Neuronal stem cell (in vitro differentiated cells): ENCODE data around the gene NAA60.

Experiments used
- DNase-seq: peaks from one replicate; pipeline ENCODE4 v3.0.0-alpha.2; 2013; ENCODE audit warnings: low spot score
- H2AFZ ChIP-seq: one replicate; pipeline ENCODE4 v1.6.1; 2013; ENCODE audit warnings: mild to moderate bottlenecking, low read length, inconsistent platforms
- H2AK5ac ChIP-seq: 2 replicates; pipeline ENCODE4 v1.6.1; 2013; ENCODE audit warnings: low read depth, mild to moderate bottlenecking, inconsistent platforms, low read length, moderate library complexity, mixed read lengths
- H2BK120ac ChIP-seq: 2 replicates; pipeline ENCODE4 v1.6.1; 2013; ENCODE audit warnings: low read depth, mild to moderate bottlenecking, inconsistent platforms, low read length, moderate library complexity, mixed read lengths
- H2BK12ac ChIP-seq: one replicate; pipeline ENCODE4 v1.6.1; 2013; ENCODE audit warnings: low read length, inconsistent platforms
- H2BK15ac ChIP-seq: 2 replicates; pipeline ENCODE4 v1.6.1; 2013; ENCODE audit warnings: mild to moderate bottlenecking, low read length, inconsistent platforms, mixed read lengths
- H2BK5ac ChIP-seq: one replicate; pipeline ENCODE4 v1.6.1; 2013; ENCODE audit warnings: inconsistent platforms, mild to moderate bottlenecking, low read length, moderate library complexity
- H3K14ac ChIP-seq: one replicate; pipeline ENCODE4 v1.6.1; 2013; ENCODE audit warnings: low read length, inconsistent platforms
- H3K18ac ChIP-seq: 2 replicates; pipeline ENCODE4 v1.6.1; 2013; ENCODE audit warnings: low read length, inconsistent platforms
- H3K23ac ChIP-seq: 2 replicates; pipeline ENCODE4 v1.6.1; 2013; ENCODE audit warnings: low read depth, mild to moderate bottlenecking, mixed read lengths, low read length, inconsistent platforms; ENCODE audit not compliant: poor library complexity
- H3K27ac ChIP-seq: replicated peaks from 3 replicates; pipeline ENCODE4 v1.5.1; 2013; ENCODE audit warnings: low read length, inconsistent platforms
- H3K27me3 ChIP-seq, 3 experiments: 2 replicates each; pipeline ENCODE4 v1.6.1; 2013; ENCODE audit warnings: low read length in 3 of 3, mild to moderate bottlenecking in 2 of 3, inconsistent platforms in 1 of 3, low read depth in 1 of 3, mixed read lengths in 1 of 3, moderate library complexity in 1 of 3; ENCODE audit not compliant: control insufficient read depth in 3 of 3, insufficient read depth in 3 of 3
- H3K36me3 ChIP-seq, 2 donors: replicated peaks in 1 of 2; 2 replicates each; pipeline ENCODE4 v1.6.1; 2013; ENCODE audit warnings: low read length in 2 of 2; ENCODE audit not compliant: control insufficient read depth in 2 of 2, insufficient read depth in 2 of 2
- H3K4ac ChIP-seq: 2 replicates; pipeline ENCODE4 v1.6.1; 2013; ENCODE audit warnings: inconsistent platforms, mild to moderate bottlenecking, low read length, moderate library complexity
- H3K4me1 ChIP-seq, 2 donors: 1 replicate in 1 of 2; 2 replicates in 1 of 2; pipeline ENCODE4 v1.6.1; 2013; ENCODE audit warnings: low read length in 2 of 2, low read depth in 1 of 2; ENCODE audit not compliant: control insufficient read depth in 2 of 2, insufficient read depth in 1 of 2
- H3K4me2 ChIP-seq: one replicate; pipeline ENCODE4 v1.6.1; 2013; ENCODE audit warnings: mild to moderate bottlenecking, low read length, inconsistent platforms; ENCODE audit not compliant: insufficient read depth, poor library complexity, severe bottlenecking
- H3K4me3 ChIP-seq, 2 donors: 2 replicates each; pipeline ENCODE4 v1.5.1; 2013; ENCODE audit warnings: low read length in 2 of 2, mild to moderate bottlenecking in 2 of 2, inconsistent platforms in 1 of 2, moderate library complexity in 1 of 2
- H3K79me1 ChIP-seq: one replicate; pipeline ENCODE4 v1.6.1; 2013; ENCODE audit warnings: low read depth, mild to moderate bottlenecking, inconsistent platforms, low read length, moderate library complexity
- H3K9ac ChIP-seq: one replicate; pipeline ENCODE4 v1.6.1; 2013; ENCODE audit warnings: mild to moderate bottlenecking, low read depth, low read length, inconsistent platforms; ENCODE audit not compliant: poor library complexity
- H3K9me3 ChIP-seq, 2 donors: replicated peaks in 1 of 2; 2 replicates each; pipeline versions ENCODE3 to v1.6.1; 2013; ENCODE audit warnings: low read length in 2 of 2, mild to moderate bottlenecking in 2 of 2, inconsistent platforms in 1 of 2, low read depth in 1 of 2, mixed read lengths in 1 of 2, moderate library complexity in 1 of 2; ENCODE audit not compliant: control insufficient read depth in 2 of 2, insufficient read depth in 1 of 2
- H4K8ac ChIP-seq: one replicate; pipeline ENCODE4 v1.6.1; 2013; ENCODE audit warnings: low read depth, mild to moderate bottlenecking, inconsistent platforms, low read length, moderate library complexity
- H4K91ac ChIP-seq: one replicate; pipeline ENCODE4 v1.6.1; 2013; ENCODE audit warnings: low read length, low read depth, mild to moderate bottlenecking, inconsistent platforms; ENCODE audit not compliant: poor library complexity
- WGBS, 2 donors: extraction: QIAGEN DNeasy Blood & Tissue Kit; methylation state at CpG; one replicate each; pipeline ENCODE4 v1.1.7; 2013; ENCODE audit warnings: missing lambda C conversion rate in 2 of 2, mixed read lengths in 1 of 2; ENCODE audit not compliant: insufficient read length in 2 of 2, insufficient replicate concordance in 1 of 2; ENCODE audit errors: extremely low coverage in 2 of 2; 5-methylcytosine and 5-hydroxymethylcytosine counted together

NAA60 gene

DNA sequence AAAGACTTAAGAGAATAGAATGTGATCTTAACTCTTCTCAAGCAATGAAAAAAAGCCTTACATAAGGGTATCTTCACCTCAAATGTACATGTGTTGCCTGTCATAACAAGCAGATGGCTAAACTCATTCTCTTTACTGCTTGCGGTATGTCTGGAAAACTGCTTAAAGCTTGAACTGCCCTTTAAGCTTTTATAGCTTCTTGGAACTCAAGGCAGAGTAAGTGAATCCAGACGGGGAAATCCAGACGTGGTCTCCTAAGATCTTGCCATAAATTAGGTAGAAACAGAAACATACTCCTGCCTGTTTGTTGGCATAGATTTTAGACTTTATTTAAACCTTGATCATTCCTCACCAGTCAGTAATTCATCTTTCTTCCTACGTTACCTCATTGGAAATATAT, 76.9 kb downstream of the NAA60 start:
- H2BK5ac ChIP-seq: no peak overlapping the region
- H3K23ac ChIP-seq: no peak overlapping the region
- no peak overlapping the region for H2BK15ac ChIP-seq
- no peak overlapping the region for H3K18ac ChIP-seq
- no peaks in the 10 kb centered on the region for H3K9me3 ChIP-seq
- no peak overlapping the region for H2BK120ac ChIP-seq
- H3K79me1 ChIP-seq: no peaks in the 10 kb centered on the region
- H3K9ac ChIP-seq: no peak overlapping the region
- no peak overlapping the region for H3K4me2 ChIP-seq
- H3K4me3 ChIP-seq: no peak overlapping the region
- no peak overlapping the region for H2AFZ ChIP-seq
- no peak overlapping the region for H4K8ac ChIP-seq
- peaks cover 12 to 96% of the 10 kb centered on the region in 2 donors for H3K36me3 ChIP-seq
- no peak overlapping the region for H3K14ac ChIP-seq
- H3K27me3 ChIP-seq: no peaks in the 10 kb centered on the region
- no peak for DNase-seq
- no peak overlapping the region for H4K91ac ChIP-seq
- no peak overlapping the region for H3K4ac ChIP-seq
- no peak overlapping the region for H2AK5ac ChIP-seq
- H2BK12ac ChIP-seq: no peak overlapping the region
- H3K27ac ChIP-seq: no peak overlapping the region
- H3K4me1 ChIP-seq: no peaks in the 10 kb centered on the region
- no CpG with 5 or more reads among the region's 4 CpGs for WGBS, 2 donors

DNA sequence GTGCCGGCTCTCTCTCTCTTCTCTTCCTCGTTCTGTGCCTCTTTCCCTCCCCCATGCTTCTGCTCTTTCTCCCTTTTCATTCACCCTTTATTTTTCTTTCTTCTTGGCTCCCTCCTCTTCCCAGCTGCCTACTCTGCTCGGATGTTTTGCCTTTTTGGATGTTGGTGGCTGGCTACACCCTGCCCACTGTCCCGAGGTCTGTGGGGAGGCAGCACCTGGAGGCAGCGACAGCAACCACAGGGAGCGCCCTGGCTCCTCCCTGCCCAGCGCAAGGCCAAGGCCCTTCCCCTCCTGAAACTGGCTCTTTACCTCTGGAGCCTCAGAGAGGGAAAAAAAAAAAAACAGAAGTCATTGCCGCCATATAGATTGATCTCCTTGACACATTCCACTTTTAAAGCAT, 77.4 kb downstream of the NAA60 start:
- no peaks in the 10 kb centered on the region for H3K27me3 ChIP-seq
- H3K27ac ChIP-seq: no peak overlapping the region
- no CpG with 5 or more reads among the region's 8 CpGs for WGBS, 2 donors
- H4K8ac ChIP-seq: no peak overlapping the region
- DNase-seq: no peak
- no peak overlapping the region for H2BK12ac ChIP-seq
- H3K14ac ChIP-seq: no peak overlapping the region
- H2AK5ac ChIP-seq: no peak overlapping the region
- H3K4me2 ChIP-seq: no peak overlapping the region
- no peak overlapping the region for H3K4me3 ChIP-seq
- H2BK15ac ChIP-seq: no peak overlapping the region
- no peak overlapping the region for H3K4ac ChIP-seq
- H3K18ac ChIP-seq: no peak overlapping the region
- no peak overlapping the region for H3K9ac ChIP-seq
- H3K36me3 ChIP-seq: peaks cover 12 to 96% of the 10 kb centered on the region in 2 donors
- H2BK120ac ChIP-seq: no peak overlapping the region
- H3K23ac ChIP-seq: no peak overlapping the region
- no peak overlapping the region for H2BK5ac ChIP-seq
- no peaks in the 10 kb centered on the region for H3K9me3 ChIP-seq
- no peaks in the 10 kb centered on the region for H3K4me1 ChIP-seq
- H4K91ac ChIP-seq: no peak overlapping the region
- H3K79me1 ChIP-seq: no peaks in the 10 kb centered on the region
- H2AFZ ChIP-seq: no peak overlapping the region

GRCh38 chr16:3523281-3523680, 79.8 kb downstream of the NAA60 start:
- no peak overlapping the region for H2AFZ ChIP-seq
- no peaks in the 10 kb centered on the region for H3K4me1 ChIP-seq
- no peak overlapping the region for H2AK5ac ChIP-seq
- no peak overlapping the region for H4K91ac ChIP-seq
- no peak overlapping the region for H2BK15ac ChIP-seq
- H3K36me3 ChIP-seq: peaks cover 16 to 94% of the 10 kb centered on the region in 2 donors
- no peak overlapping the region for H3K4me2 ChIP-seq
- H3K4ac ChIP-seq: no peak overlapping the region
- no peak overlapping the region for H2BK5ac ChIP-seq
- no peak overlapping the region for H3K4me3 ChIP-seq
- no peak overlapping the region for H3K27ac ChIP-seq
- H2BK12ac ChIP-seq: no peak overlapping the region
- no peak overlapping the region for H2BK120ac ChIP-seq
- H3K23ac ChIP-seq: no peak overlapping the region
- no peaks in the 10 kb centered on the region for H3K27me3 ChIP-seq
- H3K79me1 ChIP-seq: no peaks in the 10 kb centered on the region
- H4K8ac ChIP-seq: no peak overlapping the region
- H3K9me3 ChIP-seq: peaks cover 0 to 11% of the 10 kb centered on the region in 2 donors
- no peak overlapping the region for H3K9ac ChIP-seq
- no peak for DNase-seq
- no peak overlapping the region for H3K14ac ChIP-seq
- no CpG with 5 or more reads among the region's 3 CpGs for WGBS, 2 donors
- H3K18ac ChIP-seq: no peak overlapping the region

GRCh38 chr16:3525951-3526350, 82.5 kb downstream of the NAA60 start:
- DNase-seq: no peak
- no peaks in the 10 kb centered on the region for H3K4me1 ChIP-seq
- H2AK5ac ChIP-seq: no peak overlapping the region
- peaks cover 2 to 22% of the 10 kb centered on the region in 2 donors for H3K9me3 ChIP-seq
- no peak overlapping the region for H4K8ac ChIP-seq
- no peak overlapping the region for H3K9ac ChIP-seq
- H3K14ac ChIP-seq: no peak overlapping the region
- H3K79me1 ChIP-seq: no peaks in the 10 kb centered on the region
- no peak overlapping the region for H2AFZ ChIP-seq
- H2BK15ac ChIP-seq: no peak overlapping the region
- H3K4ac ChIP-seq: no peak overlapping the region
- H3K23ac ChIP-seq: no peak overlapping the region
- H2BK12ac ChIP-seq: no peak overlapping the region
- no peaks in the 10 kb centered on the region for H3K27me3 ChIP-seq
- H3K4me3 ChIP-seq: no peak overlapping the region
- no peak overlapping the region for H3K18ac ChIP-seq
- WGBS, 2 donors: no CpG with 5 or more reads among the region's 5 CpGs
- no peak overlapping the region for H2BK5ac ChIP-seq
- no peak overlapping the region for H3K27ac ChIP-seq
- no peak overlapping the region for H4K91ac ChIP-seq
- peaks cover 21 to 89% of the 10 kb centered on the region in 2 donors for H3K36me3 ChIP-seq
- H2BK120ac ChIP-seq: no peak overlapping the region
- no peak overlapping the region for H3K4me2 ChIP-seq
